B cell (primary cell): ENCODE measurements around the gene FMN1. TPM values are rescaled to one million over a fixed set of nuclear protein-coding genes. Genes with fewer than 3 reads are reported as not detected.

Source experiments
- ATAC-seq: fragments of 200-7000 bp; cut with Tn5 transposase; one replicate; pipeline ENCODE4 v1.10.0; 2021; ENCODE audit warnings: low read depth, mild to moderate bottlenecking, moderate number of reproducible peaks, moderate library complexity
- CTCF ChIA-PET: fragments of 350-600 bp; sonication (Branson Sonifier 250); formaldehyde crosslinking; loops from one replicate; lab custom pipeline; 2021; ENCODE audit warnings: antibody characterized with exemption, inconsistent platforms; lab: Charles Lee
- POLR2A ChIA-PET: fragments of 350-600 bp; sonication (Branson Sonifier 250); formaldehyde crosslinking; loops from one replicate; lab custom pipeline; 2021; ENCODE audit warnings: antibody characterized with exemption; lab: Charles Lee
- DNase-seq: peaks from one replicate; pipeline ENCODE4 v3.0.0; 2013
- H2AFZ ChIP-seq: 2 replicates; pipeline ENCODE4 v1.6.1; 2012; ENCODE audit warnings: mild to moderate bottlenecking, low read depth, low read length; ENCODE audit not compliant: insufficient read depth, poor library complexity, severe bottlenecking
- H3K27ac ChIP-seq, 2 donors: 1 replicate in 1 of 2; 2 replicates in 1 of 2; pipeline ENCODE4 v1.5.1; 2012 to 2013; ENCODE audit warnings: low read length in 2 of 2, mild to moderate bottlenecking in 2 of 2, moderate library complexity in 1 of 2
- H3K27me3 ChIP-seq, 4 experiments: fragments of 200-600 bp in 1 of 4; sonication (generic) in 1 of 4; replicated peaks in 1 of 4; 1 replicate in 2 of 4; 2 replicates in 2 of 4; pipeline versions ENCODE4 v1.6.1 to v1.7.0; 2013 to 2016; ENCODE audit warnings: low read length in 3 of 4, mild to moderate bottlenecking in 2 of 4, mixed read lengths in 1 of 4, moderate library complexity in 1 of 4; ENCODE audit not compliant: insufficient read depth in 4 of 4, control insufficient read depth in 3 of 4; ENCODE audit errors: control extremely low read depth in 1 of 4
- H3K36me3 ChIP-seq, 2 experiments: replicated peaks in 1 of 2; 1 replicate in 1 of 2; 2 replicates in 1 of 2; pipeline versions ENCODE4 v1.6.1 to v1.7.1; 2013; ENCODE audit warnings: low read length in 1 of 2; ENCODE audit not compliant: insufficient read depth in 2 of 2, control insufficient read depth in 1 of 2; ENCODE audit errors: control extremely low read depth in 1 of 2, extremely low read depth in 1 of 2
- H3K4me1 ChIP-seq, 2 donors: fragments of 200-600 bp in 1 of 2; sonication (generic) in 1 of 2; 1 replicate in 1 of 2; 2 replicates in 1 of 2; pipeline versions ENCODE4 v1.5.1 to v1.6.1; 2013 to 2017; ENCODE audit warnings: low read length in 2 of 2; ENCODE audit not compliant: control insufficient read depth in 2 of 2, insufficient read depth in 2 of 2
- H3K4me2 ChIP-seq: replicated peaks from 2 replicates; pipeline ENCODE3; 2012; ENCODE audit warnings: mild to moderate bottlenecking, low read depth, low read length; ENCODE audit not compliant: poor library complexity, severe bottlenecking
- H3K4me3 ChIP-seq, 5 experiments: fragments of 200-600 bp in 1 of 5; sonication (generic) in 1 of 5; 1 replicate in 3 of 5; 2 replicates in 2 of 5; pipeline versions ENCODE4 v1.5.1 to v1.7.0; 2011 to 2016; ENCODE audit warnings: low read length in 4 of 5, mild to moderate bottlenecking in 4 of 5, low read depth in 2 of 5, control low read depth in 1 of 5, moderate library complexity in 1 of 5; ENCODE audit not compliant: insufficient read depth in 1 of 5; ENCODE audit errors: control extremely low read depth in 1 of 5, extremely low read depth in 1 of 5
- H3K79me2 ChIP-seq: fragments of 200-600 bp; sonication (generic); one replicate; pipeline ENCODE4 v1.6.0; 2016; ENCODE audit warnings: low read length; ENCODE audit not compliant: control insufficient read depth, insufficient read depth
- H3K9ac ChIP-seq: fragments of 200-600 bp; sonication (generic); 2 replicates; pipeline ENCODE4 v1.6.1; 2017; ENCODE audit warnings: mild to moderate bottlenecking, low read length, moderate library complexity
- H3K9me3 ChIP-seq, 3 donors: one replicate each; pipeline versions ENCODE4 v1.6.1 to v1.7.1; 2013; ENCODE audit warnings: low read length in 2 of 3; ENCODE audit not compliant: control insufficient read depth in 2 of 3, insufficient read depth in 1 of 3; ENCODE audit errors: control extremely low read depth in 1 of 3
- H4K20me1 ChIP-seq: 2 replicates; pipeline ENCODE4 v1.6.0; 2012; ENCODE audit warnings: mild to moderate bottlenecking, low read length; ENCODE audit not compliant: insufficient read depth, control insufficient read depth, poor library complexity, severe bottlenecking
- H3K27ac Mint-ChIP-seq: one replicate; pipeline ENCODE4 v1.8.0; 2021; ENCODE audit warnings: mixed read lengths
- H3K27me3 Mint-ChIP-seq: one replicate; pipeline ENCODE4 v1.8.0; 2021; ENCODE audit warnings: mixed read lengths
- H3K4me1 Mint-ChIP-seq: one replicate; pipeline ENCODE4 v1.8.0; 2021; ENCODE audit warnings: mixed read lengths
- H3K4me3 Mint-ChIP-seq: one replicate; pipeline ENCODE4 v1.8.0; 2021; ENCODE audit warnings: mixed read lengths
- H3K9me3 Mint-ChIP-seq: one replicate; pipeline ENCODE4 v1.8.0; 2022; ENCODE audit warnings: mixed read lengths; ENCODE audit not compliant: insufficient read depth
- EZH2 ChIP-seq: IDR thresholded peaks from 2 replicates; pipeline ENCODE4 v1.6.1; 2012; ENCODE audit warnings: borderline replicate concordance, low read depth, mild to moderate bottlenecking, moderate library complexity, low read length; ENCODE audit not compliant: insufficient read depth, poor library complexity, severe bottlenecking
- WGBS: methylation state at CpG from one replicate; pipeline ENCODE4 v1.1.5; 2013; ENCODE audit warnings: missing lambda C conversion rate; ENCODE audit not compliant: insufficient coverage; 5-methylcytosine and 5-hydroxymethylcytosine counted together
- intact Hi-C: fragments of 100-400 bp; cut with micrococcal nuclease; formaldehyde crosslinking; loops from one replicate; pipeline ENCODE4 v1.10.0; 2022
- polyA plus RNA-seq: library from polyadenylated mRNA; depleted of rRNA; stranded (reverse); fragments of >200 nt; gene quantifications from 2 replicates; pipeline ENCODE4 v1.2.3, GENCODE V29; 2012
- total RNA-seq, 2 donors: library from RNA; stranded (reverse); fragments of 120-200 nt in 1 of 2; gene quantifications; 1 replicate in 1 of 2; 2 replicates in 1 of 2; pipeline versions ENCODE4 v1.2.3 to v1.2.4, GENCODE V29; 2013 to 2022
- TF ChIP-seq, protein P1 (sequence below): fragments of 200-600 bp; IDR thresholded peaks from one replicate; pipeline ENCODE4 v1.8.0; 2022; ENCODE audit warnings: antibody characterized with exemption, mild to moderate bottlenecking

FMN1 gene
- total and polyA plus RNA-seq, 2 donors (not counting 1 experiment from before 2014, with no cell fraction given) = 0.21 to 0.96 TPM

DNA sequence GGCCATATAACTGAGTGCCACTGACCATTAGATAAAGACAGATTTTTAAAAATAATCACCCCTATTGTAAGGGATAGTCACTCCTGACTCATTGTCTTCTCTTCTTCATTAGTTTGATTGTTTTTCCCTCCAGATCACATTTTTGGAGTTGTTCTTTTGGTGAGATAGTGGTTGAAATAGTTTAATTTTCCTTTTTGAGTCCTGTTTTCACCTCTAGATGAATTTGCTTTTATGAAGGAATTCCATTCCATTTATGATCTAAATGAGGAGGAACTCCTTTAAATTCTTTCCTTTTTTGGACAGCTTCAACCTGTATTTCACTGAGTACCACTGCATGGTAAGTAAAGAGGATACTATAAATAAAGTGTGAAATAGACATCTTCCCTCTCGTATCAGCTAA lies 364.3 kb downstream of the FMN1 start:
- H3K79me2 ChIP-seq = no peaks in the 10 kb centered on the region
- peaks cover 13% of the 10 kb centered on the region for H3K27me3 Mint-ChIP-seq
- no peak overlapping the region for H3K4me3 Mint-ChIP-seq
- intact Hi-C loops = loop anchor here (5.0 kb wide), 1 partner anchor 42 kb away; no protein-coding TSS in a partner anchor
- no peak overlapping the region for H3K27ac Mint-ChIP-seq
- H3K4me1 ChIP-seq = peaks cover 10 to 13% of the 10 kb centered on the region in 2 donors
- H3K27ac ChIP-seq = no peak overlapping the region
- no CpG with 5 or more reads among the region's 1 CpG for WGBS
- no peak for ATAC-seq
- H3K36me3 ChIP-seq = no peaks in the 10 kb centered on the region
- CTCF ChIA-PET = no interaction called here
- peaks cover 14% of the 10 kb centered on the region for H3K4me1 Mint-ChIP-seq
- POLR2A ChIA-PET = no interaction called here
- H2AFZ ChIP-seq = no peak overlapping the region
- no peaks in the 10 kb centered on the region for H3K27me3 ChIP-seq
- no peak overlapping the region for H3K9ac ChIP-seq
- no peak overlapping the region for H3K4me2 ChIP-seq
- H3K9me3 ChIP-seq = no peaks in the 10 kb centered on the region
- no peaks in the 10 kb centered on the region for H4K20me1 ChIP-seq
- H3K9me3 Mint-ChIP-seq = no peaks in the 10 kb centered on the region
- no peak for DNase-seq
- TF ChIP-seq, protein P1, sequence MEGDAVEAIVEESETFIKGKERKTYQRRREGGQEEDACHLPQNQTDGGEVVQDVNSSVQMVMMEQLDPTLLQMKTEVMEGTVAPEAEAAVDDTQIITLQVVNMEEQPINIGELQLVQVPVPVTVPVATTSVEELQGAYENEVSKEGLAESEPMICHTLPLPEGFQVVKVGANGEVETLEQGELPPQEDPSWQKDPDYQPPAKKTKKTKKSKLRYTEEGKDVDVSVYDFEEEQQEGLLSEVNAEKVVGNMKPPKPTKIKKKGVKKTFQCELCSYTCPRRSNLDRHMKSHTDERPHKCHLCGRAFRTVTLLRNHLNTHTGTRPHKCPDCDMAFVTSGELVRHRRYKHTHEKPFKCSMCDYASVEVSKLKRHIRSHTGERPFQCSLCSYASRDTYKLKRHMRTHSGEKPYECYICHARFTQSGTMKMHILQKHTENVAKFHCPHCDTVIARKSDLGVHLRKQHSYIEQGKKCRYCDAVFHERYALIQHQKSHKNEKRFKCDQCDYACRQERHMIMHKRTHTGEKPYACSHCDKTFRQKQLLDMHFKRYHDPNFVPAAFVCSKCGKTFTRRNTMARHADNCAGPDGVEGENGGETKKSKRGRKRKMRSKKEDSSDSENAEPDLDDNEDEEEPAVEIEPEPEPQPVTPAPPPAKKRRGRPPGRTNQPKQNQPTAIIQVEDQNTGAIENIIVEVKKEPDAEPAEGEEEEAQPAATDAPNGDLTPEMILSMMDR = no peak
- no peak for TF ChIP-seq EZH2
- no peak overlapping the region for H3K4me3 ChIP-seq

DNA sequence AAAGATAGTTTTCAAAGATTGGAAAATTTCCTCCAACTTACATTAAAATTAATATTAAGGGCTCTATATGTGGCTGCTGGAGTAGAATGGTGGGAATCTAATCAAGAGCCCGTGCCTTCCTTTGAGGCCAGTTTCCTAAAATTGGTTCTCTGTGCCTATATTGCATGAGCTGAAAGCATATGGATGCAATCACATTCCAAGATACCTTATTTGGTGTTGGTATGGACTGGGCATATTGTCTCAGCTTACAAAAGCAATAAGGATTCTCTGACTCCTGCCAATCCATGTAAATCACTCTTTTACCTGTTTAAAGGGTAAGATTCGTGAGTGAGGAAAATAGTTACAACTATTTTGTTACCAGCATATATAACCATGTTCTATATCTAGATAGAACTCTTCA lies 365.1 kb downstream of the FMN1 start:
- H3K79me2 ChIP-seq = no peaks in the 10 kb centered on the region
- H3K36me3 ChIP-seq = no peaks in the 10 kb centered on the region
- no peak overlapping the region for H3K4me2 ChIP-seq
- no CpG with 5 or more reads among the region's 2 CpGs for WGBS
- no peak overlapping the region for H3K4me3 ChIP-seq
- Mint-ChIP-seq H3K4me1 (peaks cover 9% of the 10 kb centered on the region), H3K9me3 (no peaks in the 10 kb centered on the region), H3K4me3 (no peak overlapping the region), H3K27ac (no peak overlapping the region), H3K27me3 (peaks cover 19% of the 10 kb centered on the region)
- peaks cover 6 to 8% of the 10 kb centered on the region in 2 donors for H3K4me1 ChIP-seq
- H3K9me3 ChIP-seq = no peaks in the 10 kb centered on the region
- H3K27ac ChIP-seq = no peak overlapping the region
- TF ChIP-seq, protein P1 = no peak
- no peak for TF ChIP-seq EZH2
- no peak for ATAC-seq
- H4K20me1 ChIP-seq = no peaks in the 10 kb centered on the region
- H2AFZ ChIP-seq = no peak overlapping the region
- CTCF ChIA-PET = interaction anchor here (0.6 to 1.4 kb wide), 2 partner anchors 10 to 14 kb away, joined by 3 read pairs; no protein-coding TSS in a partner anchor
- POLR2A ChIA-PET = no interaction called here
- H3K9ac ChIP-seq = no peak overlapping the region
- intact Hi-C loops = no loop called here
- DNase-seq = no peak
- no peaks in the 10 kb centered on the region for H3K27me3 ChIP-seq
